Subcutaneous adipose tissue (tissue), 4 donors: ENCODE results near the gene ADAMTSL4. TPM values are rescaled to one million over a fixed set of nuclear protein-coding genes. Genes with fewer than 3 reads are reported as not detected.

ENCODE experiments used
- CTCF ChIP-seq: fragments of 450-650 bp; IDR thresholded peaks from one replicate; pipeline ENCODE4 v1.5.1; 2016; ENCODE audit warnings: low read depth, mild to moderate bottlenecking, control low read depth, antibody characterized with exemption, moderate library complexity
- total RNA-seq, 4 donors: library from RNA; depleted of rRNA; stranded (reverse); fragments of >200 nt; gene quantifications; one replicate each; pipeline ENCODE4 v1.1.0, GENCODE V29; 2016

The ADAMTSL4 gene
- total RNA-seq, 4 donors from 2014 or later = 36.3 to 53.9 (median 49.1) TPM

GRCh38 chr1:150512846-150513245, 36.4 kb upstream of the ADAMTSL4 start:
- TF ChIP-seq CTCF = no peak

- no peak for TF ChIP-seq CTCF
These were observed 35.8 kb upstream of the ADAMTSL4 start for GRCh38 chr1:150513351-150513791.

- TF ChIP-seq CTCF = no peak
These were observed 34.9 kb upstream of the ADAMTSL4 start for GRCh38 chr1:150514260-150514659.

GRCh38 chr1:150514913-150515327, 34.3 kb upstream of the ADAMTSL4 start:
- TF ChIP-seq CTCF = no peak

GRCh38 chr1:150515328-150516049, 33.7 kb upstream of the ADAMTSL4 start, which contains the start of gene FALEC:
TSS of gene FALEC (plus strand) at chr1:150515752.
- no peak for TF ChIP-seq CTCF

- no peak for TF ChIP-seq CTCF
These were observed 33.1 kb upstream of the ADAMTSL4 start for GRCh38 chr1:150516050-150516591.

GRCh38 chr1:150516616-150517015, 32.6 kb upstream of the ADAMTSL4 start:
- no peak for TF ChIP-seq CTCF
